T-helper 1 cell treated with Interleukin-12 subunit alpha and Interleukin-12 subunit beta and Interleukin-4 antibody, amounts not matched to agents 30 μg/mL and 1 μg/mL, for 36 hours (primary cell): ENCODE measurements around the gene OCA2.
"Not testable (repeated sequence)": the region's sequence is repeated elsewhere in the genome, so short reads cannot be mapped to it uniquely, and the experiment has no call there.

Experiments used
- H3K27ac Mint-ChIP-seq: one replicate; pipeline ENCODE4 v1.8.0; 2021; ENCODE audit warnings: mild to moderate bottlenecking, mixed read lengths
- H3K27me3 Mint-ChIP-seq: one replicate; pipeline ENCODE4 v1.8.0; 2021; ENCODE audit warnings: low read depth, mixed read lengths
- H3K36me3 Mint-ChIP-seq: one replicate; pipeline ENCODE4 v1.8.0; 2021; ENCODE audit warnings: low read depth, mixed read lengths
- H3K4me1 Mint-ChIP-seq: one replicate; pipeline ENCODE4 v1.8.0; 2021; ENCODE audit warnings: low read depth, mixed read lengths
- H3K4me3 Mint-ChIP-seq: one replicate; pipeline ENCODE4 v1.8.0; 2021; ENCODE audit warnings: mild to moderate bottlenecking, moderate library complexity, mixed read lengths
- H3K9me3 Mint-ChIP-seq: one replicate; pipeline ENCODE4 v1.8.0; 2021; ENCODE audit warnings: mixed read lengths

Gene OCA2

DNA sequence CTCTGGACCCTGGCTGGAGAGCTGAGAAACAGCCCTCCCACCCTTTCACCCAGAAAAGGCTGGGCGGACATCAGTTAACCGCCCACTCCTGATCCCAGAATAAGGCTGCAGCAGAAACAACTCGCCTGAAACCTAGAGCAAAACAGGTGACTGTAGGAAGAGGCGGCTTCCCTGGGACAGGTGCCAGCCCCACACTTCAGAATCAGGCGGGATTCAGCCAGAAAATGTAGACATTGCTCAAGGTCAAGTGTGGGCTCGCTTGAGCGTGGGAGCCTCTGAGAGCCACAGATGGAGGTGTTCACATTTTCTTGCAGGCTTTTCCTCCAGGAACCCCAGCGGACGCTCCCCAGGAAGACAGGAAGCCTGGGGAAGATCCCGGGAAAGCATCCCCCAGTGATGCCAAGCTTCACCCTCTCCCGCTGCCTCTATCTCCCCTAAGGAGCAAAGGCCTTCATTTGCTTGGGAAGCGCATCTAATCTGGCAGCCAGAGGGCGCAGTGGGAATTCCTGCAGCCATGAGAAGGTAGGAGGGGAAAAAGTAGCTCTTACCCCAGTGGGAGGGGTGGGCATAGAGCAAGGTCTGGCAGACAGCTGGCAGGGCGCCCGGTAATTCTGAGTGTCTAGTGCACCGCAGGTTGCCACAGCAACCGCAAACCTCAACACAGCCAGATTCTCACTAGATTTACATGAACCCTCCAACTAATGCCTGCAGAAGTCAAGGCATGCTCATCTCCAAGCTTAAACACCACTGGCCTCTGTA, 77.7 kb downstream of the OCA2 start:
- Mint-ChIP-seq H3K4me1 (no peaks in the 10 kb centered on the region), H3K4me3 (no peak overlapping the region)

DNA sequence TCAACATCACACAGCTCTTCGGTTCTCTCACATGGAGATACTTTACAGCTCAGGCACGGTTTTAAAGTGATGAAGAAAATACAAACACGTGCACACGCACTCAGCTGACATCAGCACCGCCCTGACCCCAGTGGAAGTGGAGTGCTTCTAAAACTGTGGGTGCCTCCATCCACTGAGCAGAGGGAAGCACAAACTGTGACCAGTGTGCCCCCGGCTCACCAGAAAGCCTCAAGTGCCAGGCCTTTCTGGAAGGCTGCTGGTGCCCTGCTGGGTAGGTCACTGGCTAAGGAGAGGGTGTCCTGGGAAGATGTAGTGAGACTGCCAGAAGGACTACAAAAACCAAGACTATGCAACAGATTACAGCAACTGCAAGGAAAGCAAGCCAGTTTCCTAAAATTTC, 78.5 kb downstream of the OCA2 start:
- H3K4me3 Mint-ChIP-seq, result no peak overlapping the region
- H3K9me3 Mint-ChIP-seq, result no peaks in the 10 kb centered on the region
- H3K27ac Mint-ChIP-seq, result no peak overlapping the region
- no peaks in the 10 kb centered on the region for H3K36me3 Mint-ChIP-seq
- no peaks in the 10 kb centered on the region for H3K4me1 Mint-ChIP-seq
- no peaks in the 10 kb centered on the region for H3K27me3 Mint-ChIP-seq

More for the DNA sequence above, 77.7 kb downstream of the OCA2 start:
- Mint-ChIP-seq H3K27me3 (no peaks in the 10 kb centered on the region), H3K27ac (no peak overlapping the region), H3K36me3 (no peaks in the 10 kb centered on the region), H3K9me3 (no peaks in the 10 kb centered on the region)

DNA sequence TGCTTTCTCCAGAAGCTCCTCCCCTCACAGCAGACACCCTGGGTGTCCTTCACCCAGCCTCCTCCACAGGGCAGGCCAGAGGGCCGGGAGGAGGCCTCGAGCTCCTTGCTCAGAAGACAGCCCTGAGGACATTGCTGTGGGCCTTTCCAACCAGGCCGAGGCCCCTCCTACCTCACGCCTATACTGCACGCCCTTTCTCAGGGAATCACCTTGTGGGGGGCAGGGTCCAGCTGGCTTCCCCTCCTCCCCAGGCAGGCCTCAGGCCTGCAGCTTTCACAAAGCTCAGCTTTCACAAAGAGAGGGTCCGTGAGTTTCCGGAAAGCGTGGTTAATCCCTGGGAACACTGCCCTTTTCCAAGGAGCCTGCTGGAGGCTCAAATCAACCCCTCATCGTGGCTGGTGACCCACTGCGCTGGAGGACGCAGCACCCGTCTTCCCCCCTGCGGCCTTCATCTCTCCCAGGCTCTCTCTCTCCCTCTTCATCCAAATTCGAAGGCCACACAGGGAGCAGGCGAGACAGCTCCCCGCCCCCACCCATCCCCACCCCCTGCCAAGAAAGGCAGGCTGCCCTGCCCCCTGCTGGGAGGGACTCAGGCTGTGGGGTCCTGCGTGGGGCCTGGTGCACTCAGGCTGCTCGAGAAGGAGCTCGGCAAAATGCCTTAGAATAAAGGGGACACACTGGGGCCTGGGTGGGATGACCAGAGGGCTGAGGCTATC, 79.4 kb downstream of the OCA2 start:
- H3K27ac Mint-ChIP-seq, result no peak overlapping the region
- no peaks in the 10 kb centered on the region for H3K4me1 Mint-ChIP-seq
- no peaks in the 10 kb centered on the region for H3K27me3 Mint-ChIP-seq
- H3K4me3 Mint-ChIP-seq, result no peak overlapping the region
- H3K36me3 Mint-ChIP-seq, result no peaks in the 10 kb centered on the region
- H3K9me3 Mint-ChIP-seq, result no peaks in the 10 kb centered on the region

DNA sequence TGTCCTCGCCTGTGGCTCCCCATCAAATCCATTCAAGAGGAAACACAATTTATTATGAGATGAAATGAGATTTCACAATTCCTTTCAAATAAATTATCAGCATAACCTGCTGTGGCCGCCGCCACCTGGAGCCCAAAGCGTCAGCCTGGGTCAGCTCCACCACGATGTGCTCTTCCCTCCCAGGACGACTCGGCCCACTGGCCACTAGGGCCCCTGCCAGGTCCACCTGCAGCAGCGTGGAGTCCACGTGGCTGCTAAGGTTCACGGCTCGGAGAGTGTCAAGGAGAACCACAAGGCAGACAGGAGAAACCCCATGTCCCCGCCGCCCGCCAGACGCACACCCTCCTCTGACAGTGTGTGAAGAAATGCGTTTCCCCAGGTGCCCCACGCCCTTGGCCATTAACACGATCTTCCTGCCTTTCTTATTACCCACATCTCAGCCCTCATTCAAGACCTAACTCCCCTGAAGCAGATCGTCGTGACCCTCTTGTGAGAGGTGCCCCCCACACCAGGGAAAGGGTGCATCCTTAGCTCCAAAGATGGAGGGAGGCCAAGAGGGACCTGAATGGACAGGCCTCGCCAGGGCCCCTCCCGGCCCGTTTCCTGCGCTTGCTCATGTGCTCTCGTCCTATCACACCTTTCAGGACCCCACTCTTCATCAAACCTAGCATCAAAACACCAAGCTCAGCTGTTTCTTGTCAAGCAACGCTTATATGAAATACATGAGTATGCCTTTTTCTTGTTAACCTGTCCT, 80.6 kb downstream of the OCA2 start:
- no peaks in the 10 kb centered on the region for H3K4me1 Mint-ChIP-seq
- H3K36me3 Mint-ChIP-seq, result no peaks in the 10 kb centered on the region
- H3K27ac Mint-ChIP-seq, result no peak overlapping the region
- no peak overlapping the region for H3K4me3 Mint-ChIP-seq
- H3K27me3 Mint-ChIP-seq, result no peaks in the 10 kb centered on the region
- H3K9me3 Mint-ChIP-seq, result no peaks in the 10 kb centered on the region

DNA sequence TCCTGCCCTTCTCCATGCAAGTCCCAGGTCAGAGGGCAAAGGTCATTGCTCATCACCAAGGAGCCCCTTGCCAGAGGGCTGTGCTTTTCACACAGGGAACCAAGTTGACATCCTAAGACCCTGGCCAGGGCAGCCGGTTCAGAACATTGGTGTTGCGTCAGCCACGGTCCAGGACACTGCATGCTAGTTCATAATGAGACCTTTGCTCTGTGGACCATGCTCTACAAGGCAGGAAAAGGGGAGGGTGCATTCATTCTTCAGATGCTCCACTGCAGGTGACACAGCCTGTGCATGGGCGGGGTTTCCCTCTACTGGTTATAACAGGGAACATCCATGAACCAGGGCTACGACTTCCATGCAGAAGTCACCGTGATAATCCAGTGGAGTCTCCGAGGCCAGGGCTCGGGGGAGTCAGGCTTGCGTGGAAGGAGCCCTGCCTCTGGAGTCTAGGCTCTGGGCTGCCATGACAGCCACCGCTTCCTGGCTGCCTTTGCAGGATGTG, 81.6 kb downstream of the OCA2 start:
- Mint-ChIP-seq H3K4me1 (no peaks in the 10 kb centered on the region), H3K9me3 (no peaks in the 10 kb centered on the region), H3K27me3 (no peaks in the 10 kb centered on the region), H3K4me3 (no peak overlapping the region), H3K27ac (no peak overlapping the region), H3K36me3 (no peaks in the 10 kb centered on the region)

DNA sequence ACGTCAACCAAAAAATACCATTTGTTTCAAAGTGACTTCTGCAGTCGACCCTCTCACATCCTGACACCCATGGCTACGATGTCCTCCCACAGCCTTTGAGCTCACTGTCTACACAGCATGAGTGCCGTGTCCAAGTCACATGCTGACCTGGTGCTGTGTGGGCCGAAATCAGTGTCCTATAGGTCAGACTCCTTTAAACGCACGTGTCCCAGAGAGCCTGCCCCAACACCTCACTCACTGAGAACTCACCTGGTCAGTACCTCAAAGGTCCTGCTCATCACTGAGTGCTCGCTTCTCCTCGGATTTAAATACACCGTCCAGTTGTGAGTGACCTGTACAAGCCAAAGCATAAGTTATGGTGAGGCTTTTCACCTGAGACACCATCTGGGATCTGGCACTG, 83.3 kb downstream of the OCA2 start:
- Mint-ChIP-seq H3K4me3 (no peak overlapping the region), H3K27ac (no peak overlapping the region), H3K9me3 (no peaks in the 10 kb centered on the region), H3K4me1 (no peaks in the 10 kb centered on the region), H3K36me3 (no peaks in the 10 kb centered on the region), H3K27me3 (no peaks in the 10 kb centered on the region)

DNA sequence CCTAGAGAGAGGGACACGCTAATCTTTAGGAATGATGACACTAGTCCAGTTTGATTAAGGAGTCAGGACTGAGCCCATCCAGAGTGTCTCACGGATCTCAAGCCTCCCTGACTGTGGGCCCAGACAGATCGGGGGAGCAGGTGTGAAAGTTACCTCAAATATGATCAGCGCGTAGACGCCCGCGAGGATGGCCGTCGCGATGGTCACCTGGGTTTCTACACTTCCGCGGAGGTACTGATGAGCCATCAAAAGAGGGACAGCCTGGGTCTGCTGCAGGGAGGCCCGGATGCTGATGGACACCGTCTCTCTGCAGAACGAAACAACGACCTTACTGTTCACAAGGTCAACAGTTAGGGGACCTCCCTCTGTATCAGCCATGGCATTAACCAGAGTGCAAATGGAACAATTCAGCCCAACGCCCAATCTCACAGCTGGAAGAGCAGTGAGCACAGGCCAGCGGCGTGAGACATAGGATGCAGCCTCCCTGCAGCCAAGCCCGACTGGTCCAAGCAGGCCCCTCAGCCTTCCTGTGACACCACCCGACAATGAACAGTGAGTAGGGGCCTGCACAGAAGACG, 84.4 kb downstream of the OCA2 start:
- no peaks in the 10 kb centered on the region for H3K9me3 Mint-ChIP-seq
- no peak overlapping the region for H3K27ac Mint-ChIP-seq
- no peak overlapping the region for H3K4me3 Mint-ChIP-seq
- H3K27me3 Mint-ChIP-seq, result no peaks in the 10 kb centered on the region
- H3K36me3 Mint-ChIP-seq, result no peaks in the 10 kb centered on the region
- H3K4me1 Mint-ChIP-seq, result no peaks in the 10 kb centered on the region

DNA sequence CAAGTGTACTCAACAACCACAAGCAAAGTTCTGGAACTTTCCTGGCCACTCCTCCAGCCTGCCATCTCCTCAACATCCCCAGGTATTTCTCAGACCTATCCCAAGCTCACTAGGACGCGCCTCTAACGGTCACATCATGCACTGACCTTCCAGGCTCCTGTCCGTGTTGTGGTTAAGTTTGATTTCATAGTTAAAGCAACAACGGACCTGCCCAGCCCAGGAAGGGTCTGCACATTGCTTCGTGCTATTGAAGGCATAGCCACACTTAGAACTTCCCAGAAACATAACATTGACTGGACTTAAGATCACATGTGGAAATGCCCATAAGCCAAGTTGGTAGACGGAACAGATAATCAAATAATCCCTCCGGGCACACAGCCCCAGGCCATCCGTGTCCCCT, 85.1 kb downstream of the OCA2 start:
- H3K27ac Mint-ChIP-seq, result no peak overlapping the region
- no peaks in the 10 kb centered on the region for H3K4me1 Mint-ChIP-seq
- no peaks in the 10 kb centered on the region for H3K9me3 Mint-ChIP-seq
- no peaks in the 10 kb centered on the region for H3K27me3 Mint-ChIP-seq
- no peaks in the 10 kb centered on the region for H3K36me3 Mint-ChIP-seq
- H3K4me3 Mint-ChIP-seq, result no peak overlapping the region

DNA sequence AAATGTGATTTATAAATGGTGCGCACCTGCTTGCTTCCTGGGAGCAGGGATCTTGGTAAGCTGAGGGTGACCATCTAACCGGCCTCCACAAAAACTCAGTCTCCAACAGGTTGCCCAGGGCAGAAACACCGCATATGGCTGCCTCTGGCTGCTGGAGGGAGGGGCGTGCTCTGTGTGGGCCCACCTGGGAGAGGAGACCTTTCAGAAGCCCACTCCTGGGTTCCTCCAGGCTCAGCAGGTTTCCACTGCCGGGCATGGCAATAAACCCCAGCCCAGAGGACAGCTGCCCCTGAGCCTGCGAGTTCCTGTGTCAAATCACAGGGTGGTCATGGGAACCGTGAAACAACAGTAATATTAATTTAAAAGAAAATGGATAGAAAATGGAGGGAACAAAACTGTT, 85.6 kb downstream of the OCA2 start:
- H3K9me3 Mint-ChIP-seq, result no peaks in the 10 kb centered on the region

DNA sequence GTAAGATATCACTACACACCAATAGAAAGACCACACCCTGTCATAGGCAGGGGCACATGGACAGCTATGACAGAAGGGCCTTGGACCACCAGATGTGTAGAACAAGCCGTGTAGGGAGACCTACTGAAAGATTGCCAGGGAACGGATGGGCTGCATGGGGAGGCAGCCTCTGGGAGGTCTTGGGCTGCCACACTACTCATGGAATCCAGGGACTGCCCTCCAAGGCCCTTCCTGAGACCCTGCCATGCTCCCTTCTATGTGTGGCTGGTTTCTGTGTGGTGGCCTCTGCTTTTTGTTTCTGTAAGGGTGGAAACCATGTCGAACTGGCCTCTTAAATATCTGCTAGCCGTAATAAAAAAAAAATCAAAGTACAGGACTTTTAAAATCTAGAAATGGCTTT, 86.9 kb downstream of the OCA2 start:
- H3K9me3 Mint-ChIP-seq, result no peaks in the 10 kb centered on the region
- no peak overlapping the region for H3K4me3 Mint-ChIP-seq
- H3K27me3 Mint-ChIP-seq, result no peaks in the 10 kb centered on the region
- no peak overlapping the region for H3K27ac Mint-ChIP-seq
- no peaks in the 10 kb centered on the region for H3K4me1 Mint-ChIP-seq
- no peaks in the 10 kb centered on the region for H3K36me3 Mint-ChIP-seq

More for the DNA sequence above, 85.6 kb downstream of the OCA2 start:
- Mint-ChIP-seq H3K4me1 (no peaks in the 10 kb centered on the region), H3K27ac (no peak overlapping the region), H3K27me3 (no peaks in the 10 kb centered on the region), H3K36me3 (no peaks in the 10 kb centered on the region), H3K4me3 (no peak overlapping the region)

DNA sequence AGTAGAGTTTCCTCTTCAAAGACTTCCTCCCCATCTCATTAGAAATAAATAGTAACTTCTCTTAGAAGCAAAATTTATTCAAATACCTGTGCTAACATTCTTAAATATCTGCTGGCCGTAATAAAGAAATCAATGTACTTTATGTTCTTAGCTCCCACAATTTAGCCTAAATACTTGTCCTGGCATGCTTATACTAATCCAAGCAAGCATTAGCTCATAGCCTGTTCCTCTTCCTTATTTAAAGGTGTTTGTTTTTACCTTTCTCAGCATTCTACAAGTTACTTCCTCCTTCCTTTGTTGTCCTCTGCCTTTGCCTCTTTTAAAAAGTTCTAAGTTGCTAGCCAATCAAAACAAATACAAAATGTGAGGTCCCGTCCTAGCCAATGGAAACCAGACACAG, 90.9 kb downstream of the OCA2 start:
- H3K4me1 Mint-ChIP-seq, H3K27ac Mint-ChIP-seq, H3K36me3 Mint-ChIP-seq, H3K9me3 Mint-ChIP-seq, H3K27me3 Mint-ChIP-seq, H3K4me3 Mint-ChIP-seq: not testable (repeated sequence)

DNA sequence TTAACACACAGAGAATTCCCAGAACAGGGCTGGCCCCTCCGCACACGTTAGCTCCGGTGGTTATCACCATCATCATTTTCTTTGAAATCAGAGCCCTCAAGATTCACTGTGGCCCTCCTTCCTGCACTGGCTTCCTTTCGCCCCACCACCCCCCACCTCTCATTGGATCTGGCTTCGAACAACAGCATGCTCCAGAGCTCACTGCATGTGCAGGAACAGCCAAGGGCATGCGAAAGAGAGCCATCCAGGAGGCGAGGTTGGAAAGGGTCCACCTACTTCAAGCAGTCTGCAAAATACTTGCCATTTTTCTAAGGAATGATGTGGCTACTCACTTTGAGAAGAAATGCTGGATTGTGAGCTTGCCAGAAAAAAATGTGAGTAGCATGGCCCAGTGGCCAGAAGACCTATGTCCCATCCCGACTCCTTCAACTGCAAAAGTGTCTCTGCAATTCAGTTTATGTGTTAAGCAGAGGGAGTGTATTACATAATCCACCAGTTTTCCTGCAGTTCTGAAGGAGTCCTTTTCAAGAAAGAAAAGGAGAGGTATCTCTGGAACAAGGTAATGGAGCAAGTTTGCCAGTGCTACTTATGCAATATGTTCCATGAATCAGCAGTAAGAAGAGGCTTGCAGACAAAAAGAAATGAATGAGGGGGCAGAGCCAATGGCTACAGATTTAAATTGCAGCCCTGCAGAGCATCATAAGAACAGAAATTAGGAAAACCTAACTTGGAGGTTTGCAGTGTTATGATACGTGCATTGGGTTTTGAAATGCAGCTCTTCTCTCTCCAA, 92.8 kb downstream of the OCA2 start:
- H3K9me3 Mint-ChIP-seq, result peaks cover 5% of the 10 kb centered on the region
- H3K27me3 Mint-ChIP-seq, result no peaks in the 10 kb centered on the region
- no peaks in the 10 kb centered on the region for H3K4me1 Mint-ChIP-seq
- no peak overlapping the region for H3K4me3 Mint-ChIP-seq
- no peaks in the 10 kb centered on the region for H3K36me3 Mint-ChIP-seq
- H3K27ac Mint-ChIP-seq, result no peak overlapping the region

DNA sequence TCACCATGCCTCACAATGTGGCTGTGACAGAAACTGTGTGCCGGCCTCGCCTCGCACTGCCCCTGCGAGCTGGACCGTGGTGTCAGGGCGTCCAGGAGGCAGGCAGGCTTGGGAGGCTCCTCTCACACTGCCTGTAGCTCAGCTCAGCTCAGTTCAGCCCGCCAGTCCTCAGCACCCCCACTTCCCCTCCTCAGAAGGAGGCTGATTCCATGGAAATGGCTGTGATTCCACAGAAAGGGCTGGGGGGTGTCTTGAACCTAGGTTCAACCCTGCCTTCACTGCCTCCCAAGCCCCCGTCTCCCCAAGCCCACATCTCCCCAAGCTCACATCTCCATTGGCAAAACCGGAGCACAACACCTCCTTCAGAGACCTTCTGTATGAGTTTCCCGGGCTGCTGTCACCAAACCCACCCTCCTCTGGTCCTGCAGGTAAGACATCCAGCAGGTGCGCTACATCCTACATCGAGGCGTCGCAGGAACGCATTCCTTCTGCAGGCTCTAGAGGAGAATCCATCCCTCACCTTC, 94.0 kb downstream of the OCA2 start:
- Mint-ChIP-seq H3K36me3 (no peaks in the 10 kb centered on the region), H3K4me3 (no peak overlapping the region), H3K27ac (no peak overlapping the region), H3K4me1 (no peaks in the 10 kb centered on the region), H3K27me3 (no peaks in the 10 kb centered on the region), H3K9me3 (peaks cover 5% of the 10 kb centered on the region)
